CD14-positive monocyte (primary cell): ENCODE measurements around the gene LDLRAD4. TPM values are rescaled to one million over a fixed set of nuclear protein-coding genes. Genes with fewer than 3 reads are reported as not detected.

Experiments used
- DNase-seq, 3 donors: peaks; one replicate each; pipeline ENCODE4 v3.0.0-alpha.2; 2011 to 2022
- H2AFZ ChIP-seq: 2 replicates; pipeline ENCODE4 v1.6.0; 2012; ENCODE audit warnings: mild to moderate bottlenecking, low read depth, low read length, inconsistent platforms; ENCODE audit not compliant: insufficient read depth, poor library complexity, severe bottlenecking
- H3K27ac ChIP-seq, 2 donors: 1 replicate in 1 of 2; 2 replicates in 1 of 2; pipeline ENCODE4 v1.5.1; 2012 to 2013; ENCODE audit warnings: low read length in 2 of 2, control low read depth in 1 of 2, inconsistent platforms in 1 of 2, low read depth in 1 of 2, mild to moderate bottlenecking in 1 of 2
- H3K27me3 ChIP-seq, 2 donors: one replicate each; pipeline versions ENCODE4 v1.6.0 to v1.6.1; 2011 to 2013; ENCODE audit warnings: low read length in 2 of 2; ENCODE audit not compliant: control insufficient read depth in 2 of 2, insufficient read depth in 2 of 2
- H3K36me3 ChIP-seq, 2 donors: replicated peaks in 1 of 2; 1 replicate in 1 of 2; 2 replicates in 1 of 2; pipeline versions ENCODE4 v1.5.1 to v1.6.1; 2012 to 2013; ENCODE audit warnings: low read length in 2 of 2, control low read depth in 1 of 2, inconsistent platforms in 1 of 2, mild to moderate bottlenecking in 1 of 2; ENCODE audit not compliant: insufficient read depth in 2 of 2, control insufficient read depth in 1 of 2
- H3K4me1 ChIP-seq, 2 donors: 1 replicate in 1 of 2; 2 replicates in 1 of 2; pipeline versions ENCODE4 v1.5.1 to v1.6.1; 2012 to 2013; ENCODE audit warnings: low read length in 2 of 2, control low read depth in 1 of 2, inconsistent platforms in 1 of 2, mild to moderate bottlenecking in 1 of 2, moderate library complexity in 1 of 2; ENCODE audit not compliant: insufficient read depth in 2 of 2, control insufficient read depth in 1 of 2
- H3K4me2 ChIP-seq: replicated peaks from 2 replicates; pipeline ENCODE3; 2012; ENCODE audit warnings: low read length, moderate library complexity, mild to moderate bottlenecking; ENCODE audit not compliant: poor library complexity, severe bottlenecking; ENCODE audit errors: extremely low read depth
- H3K4me3 ChIP-seq, 3 experiments: fragments of 200-600 bp in 1 of 3; sonication (generic) in 1 of 3; replicated peaks in 1 of 3; 1 replicate in 2 of 3; 2 replicates in 1 of 3; pipeline ENCODE4 v1.5.1; 2011 to 2013; ENCODE audit warnings: low read length in 3 of 3, mild to moderate bottlenecking in 3 of 3, control low read depth in 2 of 3, low read depth in 2 of 3, inconsistent platforms in 1 of 3, moderate library complexity in 1 of 3
- H3K79me2 ChIP-seq: 2 replicates; pipeline ENCODE4 v1.6.0; 2012; ENCODE audit warnings: mild to moderate bottlenecking, control low read depth, inconsistent platforms, low read length, moderate library complexity; ENCODE audit not compliant: insufficient read depth
- H3K9ac ChIP-seq: 2 replicates; pipeline ENCODE4 v1.6.0; 2017; ENCODE audit warnings: low read length, mild to moderate bottlenecking; ENCODE audit not compliant: insufficient read depth, poor library complexity, severe bottlenecking
- H3K9me3 ChIP-seq, 2 donors: replicated peaks in 1 of 2; 1 replicate in 1 of 2; 2 replicates in 1 of 2; pipeline versions ENCODE4 v1.5.1 to v1.6.1; 2012 to 2013; ENCODE audit warnings: low read length in 2 of 2, control low read depth in 1 of 2; ENCODE audit not compliant: control insufficient read depth in 1 of 2, insufficient read depth in 1 of 2
- H4K20me1 ChIP-seq: 2 replicates; pipeline ENCODE4 v1.6.0; 2012; ENCODE audit warnings: mild to moderate bottlenecking, low read length, control low read depth, moderate library complexity; ENCODE audit not compliant: insufficient read depth
- H3K27ac Mint-ChIP-seq, 7 donors: one replicate each; pipeline ENCODE4 v1.8.0; 2020; ENCODE audit warnings: mild to moderate bottlenecking in 7 of 7, mixed read lengths in 7 of 7, moderate library complexity in 6 of 7, inconsistent platforms in 2 of 7
- H3K27me3 Mint-ChIP-seq, 3 donors: one replicate each; pipeline ENCODE4 v1.8.0; 2021 to 2022; ENCODE audit warnings: low read depth in 3 of 3, mild to moderate bottlenecking in 3 of 3, mixed read lengths in 3 of 3, moderate library complexity in 3 of 3, inconsistent platforms in 1 of 3
- H3K36me3 Mint-ChIP-seq, 2 donors: one replicate each; pipeline ENCODE4 v1.8.0; 2020; ENCODE audit warnings: mixed read lengths in 2 of 2, inconsistent platforms in 1 of 2, mild to moderate bottlenecking in 1 of 2
- H3K4me1 Mint-ChIP-seq: one replicate; pipeline ENCODE4 v1.8.0; 2020; ENCODE audit warnings: mild to moderate bottlenecking, mixed read lengths
- H3K4me3 Mint-ChIP-seq, 2 donors: one replicate each; pipeline ENCODE4 v1.8.0; 2020; ENCODE audit warnings: mild to moderate bottlenecking in 2 of 2, mixed read lengths in 2 of 2, moderate library complexity in 1 of 2
- H3K9me3 Mint-ChIP-seq, 7 donors: one replicate each; pipeline ENCODE4 v1.8.0; 2020 to 2022; ENCODE audit warnings: mixed read lengths in 7 of 7, mild to moderate bottlenecking in 6 of 7, moderate library complexity in 6 of 7, inconsistent platforms in 2 of 7
- WGBS: methylation state at CpG from one replicate; pipeline ENCODE4 v1.1.5; 2013; ENCODE audit warnings: missing lambda C conversion rate; ENCODE audit not compliant: insufficient coverage; 5-methylcytosine and 5-hydroxymethylcytosine counted together
- intact Hi-C, 2 donors: fragments of 100-400 bp; cut with micrococcal nuclease; formaldehyde crosslinking; loops; one replicate each; pipeline versions ENCODE4 v1.15.0 to v1.15.1; 2023
- polyA plus RNA-seq, 3 donors: library from polyadenylated mRNA; depleted of rRNA in 1 of 3; unstranded in 2 of 3; stranded (reverse) in 1 of 3; fragments of 300-500 nt in 2 of 3; fragments of >200 nt in 1 of 3; fragmentation: Illumina TruSeq in 2 of 3; gene quantifications; 1 replicate in 2 of 3; 2 replicates in 1 of 3; pipeline ENCODE4 v1.2.3, GENCODE V29; 2012 to 2021
- TF ChIP-seq, protein P1 (sequence below): fragments of 200-600 bp; IDR thresholded peaks from one replicate; pipeline ENCODE4 v1.8.0; 2022; ENCODE audit warnings: antibody characterized with exemption, mild to moderate bottlenecking

LDLRAD4 gene
- polyA plus RNA-seq, 3 donors, result 13.5 to 15.4 (median 13.8) TPM

DNA sequence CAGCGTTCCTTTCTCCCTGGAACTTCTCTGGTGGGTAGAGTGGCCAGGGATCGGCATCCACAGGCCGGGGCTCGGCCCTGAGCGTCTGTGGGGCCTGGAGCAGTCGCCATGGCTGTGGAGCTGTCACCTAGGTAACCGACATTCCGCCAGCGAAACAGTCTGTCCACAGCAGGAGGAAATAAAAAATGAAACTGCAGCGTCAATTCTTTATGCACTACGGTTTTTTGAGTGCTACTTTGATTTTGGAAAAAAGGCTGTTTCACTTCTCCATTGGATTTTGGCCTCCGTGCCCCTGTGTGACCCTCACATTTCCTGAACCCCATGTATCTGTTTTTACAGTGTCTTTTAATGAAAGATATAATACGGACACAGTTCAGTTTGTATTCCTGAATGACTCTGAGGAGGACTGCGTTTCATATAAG lies 163.4 kb downstream of the LDLRAD4 start:
- peaks cover 0 to 3% of the 10 kb centered on the region in 2 donors for H3K36me3 Mint-ChIP-seq

DNA sequence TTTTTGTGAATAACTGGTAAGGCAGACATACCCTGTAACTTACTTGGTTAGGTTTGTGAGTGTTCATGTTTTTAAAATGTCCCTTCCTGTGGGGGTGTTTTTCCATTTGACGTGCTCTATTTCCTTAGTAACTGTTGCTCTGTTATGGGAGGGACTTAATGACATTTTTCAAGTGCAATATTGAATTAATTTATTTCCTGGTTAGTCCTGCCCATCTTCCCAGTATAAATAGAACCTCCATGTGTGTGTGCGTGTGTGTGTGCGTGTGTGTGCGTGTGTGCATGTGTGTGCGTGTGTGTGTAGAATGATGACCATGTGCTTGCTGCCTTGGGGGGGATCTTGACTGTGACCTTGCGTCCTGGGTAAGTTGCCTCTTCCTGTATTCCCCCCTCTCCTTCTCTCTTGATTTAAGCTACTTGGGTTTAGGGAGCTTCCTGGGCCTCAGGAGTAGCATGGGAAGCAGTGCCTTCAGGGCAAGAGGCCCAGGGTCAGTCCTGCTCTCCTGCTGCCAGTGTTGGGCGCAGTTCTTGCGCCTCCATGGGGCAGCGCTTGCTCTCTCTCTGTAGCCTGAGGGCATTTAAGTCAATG lies 163.9 kb downstream of the LDLRAD4 start:
- Histone ChIP-seq H3K4me1 (peaks cover 21 to 22% of the 10 kb centered on the region in 2 donors), H3K27me3 (no peaks in the 10 kb centered on the region), H3K79me2 (no peaks in the 10 kb centered on the region), H3K4me3 (peak overlapping the region; percentile 18 to 63 (median 35)), H4K20me1 (peaks cover 11% of the 10 kb centered on the region), H3K27ac (peak overlapping the region; percentile 80 to 94), H3K4me2 (peak overlapping the region; percentile 73), H3K9me3 (no peaks in the 10 kb centered on the region), H2AFZ (peak overlapping the region; percentile 62), H3K9ac (peak overlapping the region; percentile 64), H3K36me3 (no peaks in the 10 kb centered on the region)
- peak overlapping the region; percentile 70 to 90 for H3K4me3 Mint-ChIP-seq
- H3K27ac Mint-ChIP-seq, result peak overlapping the region; percentile 94 to 99 (median 99)
- H3K36me3 Mint-ChIP-seq, result peaks cover 0 to 3% of the 10 kb centered on the region in 2 donors
- intact Hi-C loops, result no loop called here
- WGBS, result 83% methylated on average over 1 of the region's 9 CpGs
- peak; percentile 65 to 72 (median 72) for DNase-seq
- H3K27me3 Mint-ChIP-seq, result peaks cover 3 to 10% (median 6%) of the 10 kb centered on the region in 3 donors
- H3K9me3 Mint-ChIP-seq, result peaks cover 0 to 3% (median 0%) of the 10 kb centered on the region in 7 donors
- TF ChIP-seq, protein P1, sequence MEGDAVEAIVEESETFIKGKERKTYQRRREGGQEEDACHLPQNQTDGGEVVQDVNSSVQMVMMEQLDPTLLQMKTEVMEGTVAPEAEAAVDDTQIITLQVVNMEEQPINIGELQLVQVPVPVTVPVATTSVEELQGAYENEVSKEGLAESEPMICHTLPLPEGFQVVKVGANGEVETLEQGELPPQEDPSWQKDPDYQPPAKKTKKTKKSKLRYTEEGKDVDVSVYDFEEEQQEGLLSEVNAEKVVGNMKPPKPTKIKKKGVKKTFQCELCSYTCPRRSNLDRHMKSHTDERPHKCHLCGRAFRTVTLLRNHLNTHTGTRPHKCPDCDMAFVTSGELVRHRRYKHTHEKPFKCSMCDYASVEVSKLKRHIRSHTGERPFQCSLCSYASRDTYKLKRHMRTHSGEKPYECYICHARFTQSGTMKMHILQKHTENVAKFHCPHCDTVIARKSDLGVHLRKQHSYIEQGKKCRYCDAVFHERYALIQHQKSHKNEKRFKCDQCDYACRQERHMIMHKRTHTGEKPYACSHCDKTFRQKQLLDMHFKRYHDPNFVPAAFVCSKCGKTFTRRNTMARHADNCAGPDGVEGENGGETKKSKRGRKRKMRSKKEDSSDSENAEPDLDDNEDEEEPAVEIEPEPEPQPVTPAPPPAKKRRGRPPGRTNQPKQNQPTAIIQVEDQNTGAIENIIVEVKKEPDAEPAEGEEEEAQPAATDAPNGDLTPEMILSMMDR, result no peak
- H3K4me1 Mint-ChIP-seq, result peaks cover 25% of the 10 kb centered on the region

More for the DNA sequence above, 163.4 kb downstream of the LDLRAD4 start:
- peak overlapping the region; percentile 73 for H3K4me2 ChIP-seq
- peaks cover 10% of the 10 kb centered on the region for H4K20me1 ChIP-seq
- no peaks in the 10 kb centered on the region for H3K27me3 ChIP-seq
- H3K9ac ChIP-seq, result peak overlapping the region; percentile 64
- H3K79me2 ChIP-seq, result no peaks in the 10 kb centered on the region
- Mint-ChIP-seq H3K4me3 (peak overlapping the region; percentile 70 to 90), H3K9me3 (peaks cover 0 to 3% (median 0%) of the 10 kb centered on the region in 7 donors), H3K27ac (peak overlapping the region; percentile 94 to 99 (median 99)), H3K4me1 (peaks cover 29% of the 10 kb centered on the region), H3K27me3 (peaks cover 3 to 10% (median 6%) of the 10 kb centered on the region in 3 donors)
- H3K9me3 ChIP-seq, result no peaks in the 10 kb centered on the region
- TF ChIP-seq, protein P1, result no peak
- peak overlapping the region; percentile 80 to 94 for H3K27ac ChIP-seq
- peak overlapping the region; percentile 62 for H2AFZ ChIP-seq
- H3K4me3 ChIP-seq, result peak overlapping the region; percentile 18 to 63 (median 35)
- H3K36me3 ChIP-seq, result no peaks in the 10 kb centered on the region
- under 1% methylated on average over 12 of the region's 14 CpGs for WGBS
- DNase-seq, result peak; percentile 77 to 88 (median 79)
- intact Hi-C loops, result no loop called here
- H3K4me1 ChIP-seq, result peaks cover 25 to 27% of the 10 kb centered on the region in 2 donors
